ENCODE measurements around the gene ADORA2A. TPM values are rescaled to one million over a fixed set of nuclear protein-coding genes. Genes with fewer than 3 reads are reported as not detected.

ADORA2A gene
- total and polyA plus RNA-seq, 2 of the 13 experiments (the other 11 are each of a cell fraction or from before 2014, with no cell fraction given), result 3.3 to 5.0 TPM

GRCh38 chr22:24424001-24424900 lies 3.1 kb upstream of the ADORA2A start (continued):
- TF ChIP-seq ZNF687 (CRISPR knock-in tag; IDR thresholded peaks at IDR 0.05) (peak; percentile 84), SRSF4 (IDR thresholded peaks at IDR 0.05; ENCODE audit: low read depth, low read length, poor library complexity, severe bottlenecking) (no peak), ZNF318 (CRISPR knock-in tag; IDR thresholded peaks at IDR 0.05) (no peak), ZNF563 (CRISPR knock-in tag; IDR thresholded peaks at IDR 0.05) (no peak), POLR2A (IDR thresholded peaks at IDR 0.05; ENCODE audit: insufficient read depth in 1 of 2, low read depth in 2 of 2, low read length in 2 of 2) (no peak), CCDC6 (CRISPR knock-in tag; IDR thresholded peaks at IDR 0.05) (peak; percentile 30; the same call in 1 of the 2 replicates), ZNF788 (CRISPR knock-in tag; IDR thresholded peaks at IDR 0.05; ENCODE audit: borderline replicate concordance) (peak; percentile 56; the same call in 1 of the 2 replicates), EHMT2 (IDR thresholded peaks at IDR 0.05; ENCODE audit: borderline replicate concordance, low read depth, low read length) (no peak), ZNF30 (CRISPR knock-in tag; IDR thresholded peaks at IDR 0.05) (no peak), MTF2 (CRISPR knock-in tag; IDR thresholded peaks at IDR 0.05; ENCODE audit: borderline replicate concordance) (0 out of 2 replicates have a peak, but pooled peaks have one; percentile 61), NFYC (CRISPR knock-in tag; IDR thresholded peaks at IDR 0.05) (no peak), ZSCAN22 (CRISPR knock-in tag; IDR thresholded peaks at IDR 0.05) (no peak), GATAD2A (CRISPR knock-in tag; IDR thresholded peaks at IDR 0.05) (no peak), PHB2 (IDR thresholded peaks at IDR 0.05; ENCODE audit: partially characterized antibody) (no peak), ZNF737 (CRISPR knock-in tag; IDR thresholded peaks at IDR 0.05; ENCODE audit: borderline replicate concordance) (no peak), ZKSCAN1 (IDR thresholded peaks at IDR 0.05; ENCODE audit: low read length) (no peak), SRSF1 (optimal IDR thresholded peaks at IDR 0.05; ENCODE audit: low read depth, low read length) (no peak), MLLT10 (CRISPR knock-in tag; IDR thresholded peaks at IDR 0.05) (no peak)

Measured in HepG2 (cell line).